Activated naive CD8-positive, alpha-beta T cell (primary cell): ENCODE data around the gene C6orf47.
A peak's percentile ranks its signal among the peaks of the same experiment; 100 is the strongest.

Experiments
- H3K27ac Mint-ChIP-seq: one replicate; pipeline ENCODE4 v1.8.0; 2021; ENCODE audit warnings: mixed read lengths
- H3K27me3 Mint-ChIP-seq: one replicate; pipeline ENCODE4 v1.8.0; 2021; ENCODE audit warnings: mixed read lengths
- H3K36me3 Mint-ChIP-seq: one replicate; pipeline ENCODE4 v1.8.0; 2021; ENCODE audit warnings: mixed read lengths
- H3K4me1 Mint-ChIP-seq: one replicate; pipeline ENCODE4 v1.8.0; 2021; ENCODE audit warnings: low read depth, mixed read lengths
- H3K4me3 Mint-ChIP-seq: one replicate; pipeline ENCODE4 v1.8.0; 2021; ENCODE audit warnings: mild to moderate bottlenecking, mixed read lengths
- H3K9me3 Mint-ChIP-seq: one replicate; pipeline ENCODE4 v1.8.0; 2021; ENCODE audit warnings: low read depth, mixed read lengths

The C6orf47 gene

GRCh38 chr6:31676322-31676903 lies 15.8 kb upstream of the C6orf47 start:
- Mint-ChIP-seq H3K4me3 (no peak overlapping the region), H3K9me3 (no peaks in the 10 kb centered on the region), H3K27ac (no peak overlapping the region), H3K36me3 (no peaks in the 10 kb centered on the region), H3K4me1 (peaks cover 10% of the 10 kb centered on the region), H3K27me3 (no peaks in the 10 kb centered on the region)

DNA sequence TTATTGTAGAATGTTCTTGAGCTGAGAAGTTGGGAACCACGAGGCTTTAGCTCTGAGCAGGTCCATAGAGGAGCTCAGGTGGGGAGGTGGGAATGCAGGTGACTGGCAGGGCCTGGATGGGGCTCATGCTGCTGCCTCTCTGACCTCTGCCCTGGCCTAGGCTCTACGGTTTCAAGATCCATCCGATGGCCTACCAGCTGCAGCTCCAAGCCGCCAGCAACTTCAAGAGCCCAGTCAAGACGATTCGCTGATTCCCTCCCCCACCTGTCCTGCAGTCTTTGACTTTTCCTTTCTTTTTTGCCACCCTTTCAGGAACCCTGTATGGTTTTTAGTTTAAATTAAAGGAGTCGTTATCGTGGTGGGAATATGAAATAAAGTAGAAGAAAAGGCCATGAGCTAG lies 9.1 kb upstream of the C6orf47 start, which contains the start of gene LY6G5B:
Gene LY6G5B (plus strand): TSS at position 301 of the 400 bp plus-strand sequence. CDS start 975 bp downstream, outside the sequence.
- H3K9me3 Mint-ChIP-seq: no peaks in the 10 kb centered on the region
- H3K4me1 Mint-ChIP-seq: peaks cover 32% of the 10 kb centered on the region
- no peak within 1 kb of the TSS for H3K27ac Mint-ChIP-seq
- H3K27me3 Mint-ChIP-seq: no peaks in the 10 kb centered on the region
- H3K4me3 Mint-ChIP-seq: peak within 1 kb of the TSS; percentile 17
- peaks cover 5% of the 10 kb centered on the region for H3K36me3 Mint-ChIP-seq

GRCh38 chr6:31666337-31666965 lies 5.9 kb upstream of the C6orf47 start:
- Mint-ChIP-seq H3K27me3 (no peaks in the 10 kb centered on the region), H3K36me3 (peaks cover 16% of the 10 kb centered on the region), H3K27ac (peak overlapping the region; percentile 97), H3K4me1 (peaks cover 55% of the 10 kb centered on the region), H3K9me3 (no peaks in the 10 kb centered on the region), H3K4me3 (peak overlapping the region; percentile 93)

GRCh38 chr6:31665501-31666336 lies 5.1 kb upstream of the C6orf47 start, which contains the start of gene CSNK2B:
CSNK2B (plus strand) TSS chr6:31666080; CDS start chr6:31666832, 752 bp downstream.
- H3K27me3 Mint-ChIP-seq: no peaks in the 10 kb centered on the region
- H3K4me3 Mint-ChIP-seq: peak within 1 kb of the TSS; percentile 93
- peaks cover 16% of the 10 kb centered on the region for H3K36me3 Mint-ChIP-seq
- H3K9me3 Mint-ChIP-seq: no peaks in the 10 kb centered on the region
- peaks cover 60% of the 10 kb centered on the region for H3K4me1 Mint-ChIP-seq
- H3K27ac Mint-ChIP-seq: peak within 1 kb of the TSS; percentile 97

DNA sequence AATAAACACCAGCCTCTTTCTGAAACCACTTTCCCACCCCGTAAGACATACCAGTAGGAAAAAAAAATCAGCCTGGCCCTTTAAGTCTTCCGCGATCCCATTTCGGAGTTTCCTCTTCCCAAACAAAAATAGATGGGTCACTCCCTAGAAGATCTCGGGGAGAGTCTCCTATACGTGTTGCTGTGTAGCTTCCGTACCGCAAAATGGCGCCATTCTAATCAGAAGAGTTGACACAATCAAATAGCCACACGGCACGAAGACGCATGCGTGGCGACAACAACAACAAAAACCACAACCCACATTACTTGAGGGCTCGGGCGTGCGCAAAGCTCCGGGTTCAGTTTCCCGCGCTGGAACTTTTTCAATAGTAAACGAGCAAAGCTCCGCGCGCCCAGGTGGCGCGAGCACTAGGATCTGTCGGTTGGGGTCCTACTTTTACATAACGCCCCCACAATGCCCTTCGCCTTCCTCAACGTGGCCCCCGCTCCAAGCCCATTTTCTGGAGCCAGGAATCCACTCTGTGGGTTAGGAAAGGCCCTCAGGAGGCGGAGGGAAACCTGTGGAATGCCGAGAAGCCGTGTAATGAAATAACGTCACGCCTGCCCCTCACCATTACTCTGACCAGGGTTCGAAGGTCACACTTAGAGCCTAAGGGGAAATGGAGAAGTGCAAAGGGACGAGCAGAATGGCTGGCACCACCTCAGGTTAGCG lies 4.4 kb upstream of the C6orf47 start, which contains the start of gene GPANK1:
Gene GPANK1 (minus strand): TSS at position 208 of the 711 bp plus-strand sequence. CDS start 519 bp downstream, outside the sequence.
- Mint-ChIP-seq H3K27ac (peak within 1 kb of the TSS; percentile 97), H3K36me3 (peaks cover 16% of the 10 kb centered on the region), H3K4me3 (peak within 1 kb of the TSS; percentile 93), H3K27me3 (no peaks in the 10 kb centered on the region), H3K9me3 (no peaks in the 10 kb centered on the region), H3K4me1 (peaks cover 62% of the 10 kb centered on the region)

GRCh38 chr6:31663961-31664789 lies 3.6 kb upstream of the C6orf47 start:
- Mint-ChIP-seq H3K36me3 (peaks cover 16% of the 10 kb centered on the region), H3K9me3 (no peaks in the 10 kb centered on the region), H3K27ac (peak overlapping the region; percentile 97), H3K4me1 (peaks cover 68% of the 10 kb centered on the region), H3K4me3 (peak overlapping the region; percentile 93), H3K27me3 (no peaks in the 10 kb centered on the region)

DNA sequence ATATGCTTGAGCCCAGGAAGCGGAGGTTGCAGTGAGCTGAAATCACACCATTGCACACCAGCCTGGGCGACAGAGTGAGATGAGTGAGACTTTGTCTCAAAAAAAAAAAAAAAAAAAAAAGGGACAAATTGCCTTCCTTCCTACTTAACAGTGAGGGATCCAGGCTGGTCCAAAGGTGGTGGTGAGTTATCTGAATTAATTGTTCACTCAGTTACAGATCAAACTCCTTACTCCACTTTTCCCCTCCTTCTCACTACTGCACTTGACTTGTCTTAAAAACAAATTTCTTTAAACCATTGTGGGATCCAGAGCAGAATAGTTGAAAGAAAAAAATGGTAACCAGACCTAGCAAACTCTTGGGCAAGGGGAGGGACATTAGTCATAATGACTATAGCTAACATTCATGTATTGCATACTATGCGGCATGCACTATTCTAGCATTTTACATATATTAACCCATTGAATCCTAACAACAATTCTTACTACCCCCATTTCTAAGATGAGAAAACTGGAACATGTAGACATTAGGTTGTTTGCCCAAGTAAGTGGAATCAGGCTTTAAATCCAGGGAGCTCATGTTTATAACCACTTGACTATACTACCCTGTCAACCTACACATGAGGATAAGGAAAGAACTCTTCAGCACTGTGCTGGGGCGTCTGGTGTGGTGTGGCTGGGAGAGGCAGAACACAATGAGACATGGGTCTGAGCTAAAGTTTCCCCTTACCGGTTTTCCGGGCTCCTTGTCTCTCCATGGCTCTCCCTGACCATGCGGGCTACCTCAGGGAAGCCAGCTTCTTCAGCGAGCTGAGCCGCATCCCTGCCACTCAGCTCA lies 2.8 kb upstream of the C6orf47 start:
- peak overlapping the region; percentile 97 for H3K27ac Mint-ChIP-seq
- H3K36me3 Mint-ChIP-seq: peaks cover 16% of the 10 kb centered on the region
- H3K4me1 Mint-ChIP-seq: peaks cover 70% of the 10 kb centered on the region
- H3K27me3 Mint-ChIP-seq: no peaks in the 10 kb centered on the region
- no peaks in the 10 kb centered on the region for H3K9me3 Mint-ChIP-seq
- peak overlapping the region; percentile 93 for H3K4me3 Mint-ChIP-seq

- H3K9me3 Mint-ChIP-seq: no peaks in the 10 kb centered on the region
- H3K36me3 Mint-ChIP-seq: peaks cover 17% of the 10 kb centered on the region
- H3K4me1 Mint-ChIP-seq: peaks cover 73% of the 10 kb centered on the region
- H3K4me3 Mint-ChIP-seq: peak overlapping the region; percentile 51
- no peaks in the 10 kb centered on the region for H3K27me3 Mint-ChIP-seq
- H3K27ac Mint-ChIP-seq: peak overlapping the region; percentile 58
Observed at GRCh38 chr6:31662124-31662723, 1.6 kb upstream of the C6orf47 start.

- Mint-ChIP-seq H3K36me3 (peaks cover 17% of the 10 kb centered on the region), H3K4me3 (peak overlapping the region; percentile 94), H3K27me3 (no peaks in the 10 kb centered on the region), H3K27ac (peak overlapping the region; percentile 64), H3K9me3 (no peaks in the 10 kb centered on the region), H3K4me1 (peaks cover 71% of the 10 kb centered on the region)
Observed at GRCh38 chr6:31661262-31662123, 915 bp upstream of the C6orf47 start.

GRCh38 chr6:31659649-31660380 lies 763 bp downstream of the C6orf47 start:
- peaks cover 17% of the 10 kb centered on the region for H3K36me3 Mint-ChIP-seq
- no peaks in the 10 kb centered on the region for H3K27me3 Mint-ChIP-seq
- peak overlapping the region; percentile 93 for H3K27ac Mint-ChIP-seq
- H3K9me3 Mint-ChIP-seq: no peaks in the 10 kb centered on the region
- peak overlapping the region; percentile 94 for H3K4me3 Mint-ChIP-seq
- peaks cover 73% of the 10 kb centered on the region for H3K4me1 Mint-ChIP-seq

GRCh38 chr6:31658983-31659648 lies 1.5 kb downstream of the C6orf47 start:
- peak overlapping the region; percentile 93 for H3K27ac Mint-ChIP-seq
- H3K4me1 Mint-ChIP-seq: peaks cover 66% of the 10 kb centered on the region
- H3K27me3 Mint-ChIP-seq: no peaks in the 10 kb centered on the region
- peak overlapping the region; percentile 94 for H3K4me3 Mint-ChIP-seq
- peaks cover 14% of the 10 kb centered on the region for H3K36me3 Mint-ChIP-seq
- H3K9me3 Mint-ChIP-seq: no peaks in the 10 kb centered on the region
